ENCODE measurements around the gene DDX54. TPM values are rescaled to one million over a fixed set of nuclear protein-coding genes. Genes with fewer than 3 reads are reported as not detected.

Gene DDX54, protein sequence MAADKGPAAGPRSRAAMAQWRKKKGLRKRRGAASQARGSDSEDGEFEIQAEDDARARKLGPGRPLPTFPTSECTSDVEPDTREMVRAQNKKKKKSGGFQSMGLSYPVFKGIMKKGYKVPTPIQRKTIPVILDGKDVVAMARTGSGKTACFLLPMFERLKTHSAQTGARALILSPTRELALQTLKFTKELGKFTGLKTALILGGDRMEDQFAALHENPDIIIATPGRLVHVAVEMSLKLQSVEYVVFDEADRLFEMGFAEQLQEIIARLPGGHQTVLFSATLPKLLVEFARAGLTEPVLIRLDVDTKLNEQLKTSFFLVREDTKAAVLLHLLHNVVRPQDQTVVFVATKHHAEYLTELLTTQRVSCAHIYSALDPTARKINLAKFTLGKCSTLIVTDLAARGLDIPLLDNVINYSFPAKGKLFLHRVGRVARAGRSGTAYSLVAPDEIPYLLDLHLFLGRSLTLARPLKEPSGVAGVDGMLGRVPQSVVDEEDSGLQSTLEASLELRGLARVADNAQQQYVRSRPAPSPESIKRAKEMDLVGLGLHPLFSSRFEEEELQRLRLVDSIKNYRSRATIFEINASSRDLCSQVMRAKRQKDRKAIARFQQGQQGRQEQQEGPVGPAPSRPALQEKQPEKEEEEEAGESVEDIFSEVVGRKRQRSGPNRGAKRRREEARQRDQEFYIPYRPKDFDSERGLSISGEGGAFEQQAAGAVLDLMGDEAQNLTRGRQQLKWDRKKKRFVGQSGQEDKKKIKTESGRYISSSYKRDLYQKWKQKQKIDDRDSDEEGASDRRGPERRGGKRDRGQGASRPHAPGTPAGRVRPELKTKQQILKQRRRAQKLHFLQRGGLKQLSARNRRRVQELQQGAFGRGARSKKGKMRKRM
- total RNA-seq = 10 to 100 TPM; 37.0 to 47.6 TPM
- long read RNA-seq, donor 1, full-length matches to known transcripts = 12 of 27 reads
- long read RNA-seq, donor 1, partial matches to known transcripts = 12 of 27 reads
- long read RNA-seq, donor 1, other reads (novel, unspliced or antisense) = 3 of 27 reads
- long read RNA-seq, donor 2, full-length matches to known transcripts = 68 of 142 reads
- long read RNA-seq, donor 2, partial matches to known transcripts = 65 of 142 reads
- long read RNA-seq, donor 2, other reads (novel, unspliced or antisense) = 9 of 142 reads

DNA sequence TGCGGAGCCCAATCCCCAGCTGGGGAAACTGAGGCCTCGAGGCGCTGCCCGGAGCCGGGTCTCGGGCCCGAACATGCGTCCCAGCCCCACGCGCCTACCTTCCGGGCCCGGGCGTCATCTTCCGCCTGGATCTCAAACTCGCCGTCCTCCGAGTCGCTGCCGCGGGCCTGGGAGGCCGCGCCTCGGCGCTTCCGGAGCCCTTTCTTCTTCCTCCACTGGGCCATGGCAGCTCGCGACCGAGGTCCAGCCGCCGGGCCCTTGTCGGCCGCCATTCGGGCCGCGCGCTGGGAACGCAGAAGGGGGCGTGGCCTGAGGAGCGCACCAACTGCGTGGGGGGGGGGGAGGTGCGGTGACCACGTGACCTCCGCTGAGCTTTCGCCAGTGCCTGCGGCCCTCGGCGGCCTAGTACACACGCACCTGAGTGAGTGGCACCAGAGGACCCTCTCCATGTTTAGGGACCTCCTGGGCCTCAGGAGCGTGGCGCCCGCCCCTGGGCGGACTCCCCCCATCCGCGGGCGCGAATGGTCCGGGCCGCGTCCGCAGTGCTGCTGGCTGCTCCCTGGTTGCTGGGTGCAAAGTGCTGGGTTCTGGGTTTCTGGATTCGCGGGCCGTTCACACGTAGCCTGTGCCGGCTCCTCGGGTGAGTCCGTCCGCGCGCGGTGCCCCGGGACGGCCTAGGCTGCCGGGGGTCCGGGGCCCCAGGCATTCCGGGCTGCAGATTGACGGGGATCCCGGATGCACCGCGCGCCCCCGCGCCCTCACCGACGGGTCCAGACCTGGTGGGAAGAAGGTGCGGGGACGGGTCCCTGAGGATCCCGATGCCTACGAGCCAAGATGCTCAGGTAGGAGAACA lies at the start of gene DDX54, which contains the start of gene RITA1:
Gene DDX54 (minus strand): TSS at position 299 of the 853 bp plus-strand sequence. CDS start 27 bp downstream, at position 272.
Gene RITA1 (plus strand): TSS at position 542 of the 853 bp plus-strand sequence. CDS start 1,026 bp downstream, outside the sequence.
- intact Hi-C loops (cut with DNase I) = no loop called here
- DNase-seq (ENCODE audit: low spot score) = peak; percentile 94

DNA sequence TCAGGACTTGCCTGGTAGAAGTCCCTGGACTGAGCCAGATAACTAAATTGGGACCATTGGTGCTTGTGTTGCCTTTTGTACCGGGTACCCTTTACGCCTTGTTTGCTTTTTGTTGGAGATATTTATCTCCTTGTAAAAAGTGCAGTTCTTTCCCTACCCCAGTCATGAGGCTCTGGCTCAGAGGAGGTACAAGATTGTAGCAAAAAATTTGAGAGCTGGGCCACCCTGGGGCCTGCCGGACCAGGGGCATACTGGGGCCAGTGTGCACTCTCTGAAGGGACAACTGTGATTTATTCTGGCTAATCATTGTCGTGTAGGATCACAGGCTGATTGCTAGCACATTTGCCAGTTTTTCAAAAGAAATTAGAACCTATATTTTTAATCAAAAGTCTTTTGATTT lies 49.2 kb upstream of the DDX54 start:
- peak; percentile 58 for DNase-seq (ENCODE audit: low spot score)
- intact Hi-C loops (cut with DNase I) = no loop called here

DNA sequence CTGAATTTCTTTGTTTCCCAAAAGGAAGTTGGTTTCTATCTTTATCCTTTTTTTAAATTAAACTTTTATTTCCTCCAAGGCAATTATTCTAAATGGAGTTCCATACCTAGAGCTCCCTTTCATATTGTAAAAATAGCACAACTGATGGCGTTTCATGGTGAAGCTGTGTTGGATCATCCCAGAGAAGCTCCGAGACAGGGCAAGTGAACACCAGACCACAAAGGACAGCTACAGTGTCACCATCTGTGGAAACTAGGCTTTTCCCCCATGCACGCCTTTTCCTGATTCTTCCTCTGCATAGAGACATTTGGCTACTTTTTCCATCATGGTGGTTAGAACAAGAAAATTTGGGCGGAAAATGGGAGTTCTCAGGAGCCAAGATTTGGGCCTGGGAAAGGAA lies 48.7 kb upstream of the DDX54 start:
- DNase-seq (ENCODE audit: low spot score) = peak; percentile 4
- intact Hi-C loops (cut with DNase I) = no loop called here

DNA sequence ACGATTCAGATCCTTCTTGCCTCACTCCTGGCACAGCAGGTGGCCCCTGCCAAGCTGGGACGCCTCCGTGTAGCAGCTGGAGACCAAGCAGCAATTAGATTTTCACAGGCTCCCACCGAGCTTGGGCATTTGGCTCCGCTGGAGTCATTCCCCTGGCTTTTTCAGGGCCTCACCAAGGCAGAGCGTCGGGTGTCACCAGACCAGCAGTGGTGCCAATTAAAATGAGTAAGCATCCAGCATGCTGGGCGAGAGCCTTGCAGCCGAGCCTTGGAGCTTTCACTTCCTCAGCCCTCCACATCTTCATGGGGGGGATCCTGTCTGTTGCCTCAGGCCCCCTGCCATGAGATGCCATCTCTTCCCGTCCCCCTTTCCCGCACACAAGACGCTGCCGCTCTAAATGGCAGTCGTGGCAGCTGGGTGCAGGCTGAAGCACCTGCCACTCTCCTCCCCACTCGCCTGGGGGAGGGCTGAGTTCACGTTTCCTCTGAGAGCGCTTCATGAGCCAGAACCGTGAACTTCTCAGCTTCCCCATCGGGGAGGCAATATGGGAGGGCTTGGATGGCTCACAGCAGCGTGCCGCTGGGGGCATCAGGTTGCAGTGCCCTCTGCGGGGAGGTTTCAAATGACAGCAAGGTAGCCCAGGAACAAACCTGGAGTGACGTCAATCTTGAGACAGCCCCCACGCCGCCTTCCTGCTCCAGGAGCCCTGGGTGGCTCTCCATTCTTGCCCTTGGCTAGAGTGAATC lies 47.7 kb upstream of the DDX54 start:
- intact Hi-C loops (cut with DNase I) = no loop called here
- peak; percentile 87 for DNase-seq (ENCODE audit: low spot score)

DNA sequence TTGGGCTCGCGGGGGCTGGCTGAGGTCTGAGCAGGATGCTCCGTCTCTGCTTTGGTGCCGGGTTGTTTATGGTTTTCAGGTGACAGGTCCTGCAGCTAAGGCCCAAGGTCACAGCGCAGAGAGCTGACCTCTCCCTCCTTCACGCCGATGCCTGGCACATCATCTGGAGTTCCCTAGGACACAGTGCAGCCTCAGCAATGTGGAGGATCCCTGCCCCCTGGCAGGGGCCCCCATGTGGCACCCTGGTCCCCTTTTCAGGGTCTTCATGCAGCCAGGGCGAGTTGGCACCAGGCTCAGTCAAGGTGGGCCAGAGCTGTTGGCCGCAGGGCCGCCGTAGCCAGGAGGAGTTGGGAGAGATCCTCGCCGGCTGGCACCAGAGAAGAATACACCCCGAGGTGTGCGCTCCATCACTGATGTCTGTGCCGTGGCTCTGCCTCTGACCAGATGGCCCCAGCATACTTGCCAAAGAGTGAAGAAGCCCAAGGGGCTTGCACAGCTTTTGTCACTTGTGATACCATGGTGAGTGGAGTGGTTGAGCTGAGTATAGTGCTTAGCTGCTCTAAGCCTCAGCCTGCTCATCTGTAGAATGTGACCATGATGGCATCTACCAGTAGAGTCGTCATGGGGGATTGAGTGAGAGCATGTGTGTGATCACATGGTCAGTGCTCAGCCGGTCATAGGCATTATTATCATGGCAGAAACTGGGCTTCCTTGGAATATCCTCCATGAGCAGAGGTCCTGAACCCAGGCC lies 47.0 kb upstream of the DDX54 start:
- DNase-seq (ENCODE audit: low spot score) = no peak
- intact Hi-C loops (cut with DNase I) = no loop called here

DNA sequence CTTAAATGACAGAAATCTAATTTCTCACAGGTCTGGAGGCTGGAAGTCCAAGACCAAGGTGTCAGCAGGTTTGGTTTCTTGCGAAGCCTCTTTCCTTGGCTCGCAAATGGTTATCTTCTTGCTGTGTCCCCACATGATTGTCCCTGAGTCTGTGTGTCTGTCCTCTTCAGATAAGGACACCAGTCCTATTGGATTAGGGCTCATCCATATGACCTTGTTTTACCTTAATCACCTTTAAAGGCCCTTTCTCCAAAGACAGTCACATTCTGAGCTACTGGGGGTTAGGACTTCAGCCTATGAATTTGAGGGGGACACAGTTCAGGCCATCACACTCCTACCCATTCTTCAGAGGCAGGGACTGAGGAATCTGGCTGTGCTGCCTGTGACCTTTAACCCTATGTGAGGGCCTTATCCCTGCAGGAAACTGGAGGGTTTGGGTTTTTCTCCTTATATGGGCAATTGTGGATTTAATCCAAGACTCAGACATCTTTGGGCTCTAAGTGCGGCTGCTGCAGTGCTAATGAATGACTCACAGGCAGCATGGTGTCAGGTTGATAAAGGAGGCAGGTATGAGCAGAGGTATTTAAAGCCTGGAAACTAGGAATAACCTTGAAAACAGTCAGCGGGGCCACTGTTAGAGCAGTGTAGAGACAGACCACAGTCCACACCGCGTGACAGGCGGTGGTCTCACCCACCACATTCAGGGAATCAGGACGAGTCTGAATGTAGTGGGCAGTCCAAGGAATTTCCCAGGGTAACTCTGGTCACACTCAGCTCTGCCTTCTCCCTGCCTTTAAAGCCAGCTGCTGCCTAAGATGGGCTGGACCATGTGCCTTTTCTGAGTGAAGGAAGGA lies 46.2 kb upstream of the DDX54 start:
- intact Hi-C loops (cut with DNase I) = no loop called here
- DNase-seq (ENCODE audit: low spot score) = peak; percentile 13

DNA sequence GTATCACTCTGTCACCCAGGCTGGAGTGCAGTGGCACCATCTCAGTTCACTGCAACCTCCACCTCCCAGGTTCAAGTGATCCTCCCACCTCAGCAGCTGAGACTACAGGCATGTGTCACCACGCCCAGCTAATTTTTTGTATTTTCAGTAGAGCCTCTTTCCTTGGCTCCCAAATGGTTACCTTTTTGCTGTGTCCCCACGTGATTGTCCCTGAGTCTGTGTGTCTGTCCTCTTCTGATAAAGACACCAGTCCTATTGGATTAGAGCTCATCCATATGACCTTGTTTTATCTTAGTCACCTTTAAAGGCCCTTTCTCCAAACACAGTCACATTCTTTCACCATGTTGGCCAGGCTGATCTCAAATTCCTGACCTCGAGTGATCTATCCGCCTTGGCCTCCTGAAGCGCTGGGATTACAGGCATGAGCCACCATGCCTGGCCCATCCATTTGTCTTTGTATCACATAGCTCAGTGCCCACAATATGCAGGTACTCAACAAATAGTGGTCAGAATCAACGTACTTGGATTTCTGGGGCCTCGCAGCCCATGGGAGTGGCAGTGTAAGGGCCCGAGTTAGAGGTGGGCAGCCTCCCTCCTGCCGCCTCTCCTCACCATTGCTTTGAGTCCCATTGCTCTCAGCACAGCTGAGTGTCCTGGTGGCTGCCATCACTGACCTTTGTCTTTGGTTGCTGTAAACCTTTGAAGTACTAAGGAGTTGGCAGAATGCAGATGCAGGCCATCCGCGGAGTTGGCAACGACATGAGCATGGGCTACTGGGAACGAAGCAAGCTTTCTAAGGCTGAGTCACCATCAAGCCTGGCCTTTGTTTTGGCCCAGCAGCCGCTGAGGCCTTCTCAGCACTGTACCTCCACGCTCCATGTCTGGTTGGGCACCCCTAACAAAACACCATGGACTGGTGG lies 45.3 kb upstream of the DDX54 start:
- intact Hi-C loops (cut with DNase I) = no loop called here
- peak; percentile 55 for DNase-seq (ENCODE audit: low spot score)

DNA sequence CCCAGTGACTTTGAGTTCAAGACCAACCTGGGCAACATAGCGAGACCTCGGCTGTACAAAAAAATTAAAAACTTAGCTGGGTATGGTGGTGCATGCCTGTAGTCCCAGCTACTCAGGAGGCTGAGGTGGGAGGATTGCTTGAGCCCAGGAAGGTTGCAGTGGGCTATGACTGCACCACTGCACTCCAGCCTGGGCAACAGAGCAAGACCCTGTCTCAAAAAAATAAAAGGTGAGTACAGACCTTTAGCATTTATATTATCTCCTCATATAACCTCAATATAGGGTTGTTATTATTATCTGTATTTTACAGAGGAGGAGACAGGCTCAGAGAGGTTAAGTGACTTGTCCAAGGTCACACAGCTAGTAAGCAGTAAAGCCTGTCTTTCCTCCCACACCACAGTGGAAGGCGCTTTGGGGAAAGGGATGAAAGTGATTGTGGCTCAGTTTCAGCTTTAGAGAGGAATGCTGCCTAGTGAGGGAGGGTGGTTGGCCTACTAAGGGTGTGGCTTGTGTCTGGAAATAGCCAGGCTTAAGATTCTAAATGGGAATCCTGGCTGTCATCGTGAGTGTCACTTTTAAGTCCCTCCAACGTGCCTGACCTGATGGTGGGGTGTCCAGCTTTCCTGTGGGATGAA lies 43.2 kb upstream of the DDX54 start:
- intact Hi-C loops (cut with DNase I) = no loop called here
- DNase-seq (ENCODE audit: low spot score) = peak; percentile 31

DNA sequence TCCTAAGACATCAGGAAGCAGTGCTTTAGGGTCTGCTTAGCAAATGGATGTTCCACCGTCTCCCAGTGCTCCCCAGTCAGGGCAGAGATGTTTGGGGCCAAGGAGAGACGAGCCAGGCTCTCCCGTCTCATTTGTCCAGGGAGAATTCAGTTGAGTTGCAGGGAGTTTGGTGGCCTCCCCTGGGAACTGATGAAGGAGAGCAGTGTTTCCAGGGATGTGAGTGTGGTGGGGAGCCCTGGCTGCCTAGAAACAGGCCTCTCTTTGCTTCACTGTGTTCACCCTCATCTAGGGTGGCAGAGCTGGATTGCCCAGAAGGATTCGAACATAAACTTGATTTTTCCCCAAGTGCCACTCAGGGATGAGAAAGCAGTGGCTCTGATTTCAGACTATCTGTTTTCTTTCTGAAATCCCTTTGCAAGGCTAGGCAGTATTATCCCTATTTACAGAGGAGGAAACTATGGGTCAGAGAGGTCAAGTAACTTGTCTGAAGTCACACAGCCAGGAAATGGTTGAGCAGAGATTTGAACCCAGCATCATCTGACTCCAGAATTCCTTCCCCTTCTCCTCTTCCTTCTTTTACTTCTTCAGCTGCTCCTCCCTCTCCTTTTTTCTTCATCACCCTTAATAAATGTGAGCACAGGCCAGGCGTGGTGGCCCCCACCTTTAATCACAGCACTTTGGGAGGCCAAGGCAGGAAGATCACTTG lies 42.6 kb upstream of the DDX54 start:
- intact Hi-C loops (cut with DNase I) = no loop called here
- DNase-seq (ENCODE audit: low spot score) = peak; percentile 23

DNA sequence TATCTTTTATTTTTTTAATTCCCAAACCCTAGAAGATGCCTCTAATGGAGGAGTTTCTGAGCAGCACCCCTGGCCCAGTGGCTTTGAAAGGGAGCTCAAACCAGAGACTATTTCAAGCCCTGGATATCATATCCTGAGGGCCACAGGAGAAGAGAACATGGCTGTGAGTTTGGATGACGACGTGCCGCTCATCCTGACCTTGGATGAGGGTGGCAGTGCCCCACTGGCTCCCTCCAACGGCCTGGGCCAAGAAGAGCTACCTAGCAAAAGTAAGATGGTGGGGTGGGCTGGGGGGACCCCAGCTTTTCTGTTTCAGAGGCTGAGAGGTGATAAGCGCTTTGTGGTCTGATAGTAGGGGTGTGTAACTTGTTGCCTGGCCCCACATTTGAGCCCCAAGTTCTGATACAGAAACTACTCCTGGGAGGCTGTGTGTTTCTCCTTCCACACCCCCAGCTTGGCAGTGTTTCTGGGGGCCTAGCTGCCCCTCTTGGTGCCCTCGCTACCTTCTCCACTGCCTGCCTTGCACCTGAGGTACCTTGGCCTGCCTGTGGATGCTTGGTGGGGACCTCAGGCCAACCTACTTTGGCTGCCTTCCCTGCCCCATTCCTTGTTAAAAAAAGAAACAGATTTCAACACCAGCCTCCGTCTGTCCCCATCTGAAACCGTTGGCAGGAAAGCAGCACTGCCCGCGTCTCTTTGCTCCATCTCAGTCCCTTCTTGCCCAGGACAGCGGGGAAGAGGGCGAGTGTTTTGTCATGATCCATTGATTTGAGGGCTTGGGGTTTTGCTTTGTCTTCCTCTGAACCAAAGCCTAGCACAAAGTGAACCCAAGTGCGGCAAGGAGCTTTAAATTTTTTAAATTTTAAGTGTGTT lies 41.7 kb upstream of the DDX54 start:
- no peak for DNase-seq (ENCODE audit: low spot score)
- intact Hi-C loops (cut with DNase I) = no loop called here

DNA sequence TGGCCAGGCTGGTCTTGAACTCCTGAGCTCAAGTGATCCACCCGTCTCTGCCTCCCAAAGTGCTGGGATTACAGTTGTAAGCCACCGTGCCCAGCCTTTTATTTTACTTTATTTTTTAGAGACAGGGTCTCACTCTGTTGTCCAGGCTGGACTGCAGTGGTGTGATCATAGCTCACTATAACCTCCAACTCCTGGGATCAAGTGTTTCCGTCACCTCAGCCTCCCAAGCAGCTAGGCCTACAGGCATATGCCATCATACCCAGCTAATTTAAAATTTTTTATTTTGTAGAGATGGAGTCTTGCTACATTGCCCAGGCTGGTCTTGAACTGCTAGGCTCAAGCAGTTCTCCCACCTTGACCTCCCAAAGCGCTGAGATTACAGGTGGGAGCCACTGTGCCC lies 39.7 kb upstream of the DDX54 start:
- intact Hi-C loops (cut with DNase I) = no loop called here
- DNase-seq (ENCODE audit: low spot score) = no peak

DNA sequence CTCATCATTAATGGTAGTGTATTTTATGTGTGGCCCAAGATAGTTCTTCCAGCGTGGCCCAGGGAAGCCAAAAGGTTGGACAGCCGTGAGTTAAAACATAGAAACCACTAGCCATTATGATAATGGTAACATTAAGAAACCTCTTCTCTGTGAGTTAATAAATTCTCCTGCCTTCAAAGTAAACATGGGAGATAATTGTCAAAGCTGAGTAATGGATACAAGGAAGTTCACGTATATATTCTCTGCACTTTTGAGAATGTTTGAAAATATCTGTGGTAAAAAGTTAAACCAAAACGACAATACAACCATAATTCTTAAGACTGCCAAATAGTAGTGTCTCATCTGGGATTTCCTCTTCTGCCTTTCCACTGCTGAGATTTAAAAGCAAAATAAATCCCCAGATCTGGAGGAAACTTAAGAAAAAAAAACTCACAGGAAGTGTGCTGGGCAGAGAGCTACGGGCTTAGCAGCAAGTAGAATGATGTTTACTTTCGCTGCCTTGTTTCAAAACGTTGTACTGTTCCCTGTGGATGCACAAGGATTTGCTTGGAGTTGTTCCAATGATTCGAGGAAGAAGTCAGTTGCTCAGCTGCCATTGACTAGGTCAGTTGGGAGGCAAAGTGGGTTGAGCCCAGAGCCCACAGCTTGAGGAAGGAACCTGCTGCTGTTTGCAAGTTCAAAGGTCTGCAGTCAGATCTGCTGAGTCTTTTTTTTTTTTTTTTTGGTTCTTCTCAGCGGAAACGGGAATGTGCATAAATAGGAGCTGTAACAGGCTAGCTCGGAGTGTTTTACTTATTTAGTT lies 37.7 kb upstream of the DDX54 start:
- DNase-seq (ENCODE audit: low spot score) = no peak
- intact Hi-C loops (cut with DNase I) = no loop called here
